ENCODE results near the gene MYO1F.

Gene MYO1F

DNA sequence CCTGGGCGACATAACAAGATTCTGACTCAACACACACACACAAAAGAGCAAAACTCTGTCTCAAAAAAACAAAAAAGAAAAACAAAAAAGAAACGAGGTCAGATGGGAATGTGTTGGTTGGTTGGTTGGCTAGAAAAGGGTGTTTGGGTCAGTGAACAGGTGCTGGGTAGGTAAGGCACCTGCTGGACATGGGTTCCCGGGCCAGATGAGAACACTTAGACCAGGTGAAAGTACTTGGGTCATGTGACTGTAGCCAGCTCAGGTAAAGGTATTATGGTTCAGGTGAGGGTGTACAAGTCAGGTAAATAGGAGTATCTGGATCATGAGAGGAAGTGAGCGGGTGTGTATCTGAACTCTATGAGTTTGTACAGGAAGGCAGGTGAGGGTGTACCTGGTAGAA lies 48.7 kb downstream of the MYO1F start:
- H3K4me3 ChIP-seq (ENCODE audit: low read depth, low read length): no peak overlapping the region
- TF ChIP-seq CTCF (IDR thresholded peaks at IDR 0.05; ENCODE audit: low read depth, low read length, missing control alignments): no peak
- in situ Hi-C loops (cut with HindIII; ENCODE audit: low sequenced_read_pairs): no loop called here
- no peak for DNase-seq (ENCODE audit: low read depth)

DNA sequence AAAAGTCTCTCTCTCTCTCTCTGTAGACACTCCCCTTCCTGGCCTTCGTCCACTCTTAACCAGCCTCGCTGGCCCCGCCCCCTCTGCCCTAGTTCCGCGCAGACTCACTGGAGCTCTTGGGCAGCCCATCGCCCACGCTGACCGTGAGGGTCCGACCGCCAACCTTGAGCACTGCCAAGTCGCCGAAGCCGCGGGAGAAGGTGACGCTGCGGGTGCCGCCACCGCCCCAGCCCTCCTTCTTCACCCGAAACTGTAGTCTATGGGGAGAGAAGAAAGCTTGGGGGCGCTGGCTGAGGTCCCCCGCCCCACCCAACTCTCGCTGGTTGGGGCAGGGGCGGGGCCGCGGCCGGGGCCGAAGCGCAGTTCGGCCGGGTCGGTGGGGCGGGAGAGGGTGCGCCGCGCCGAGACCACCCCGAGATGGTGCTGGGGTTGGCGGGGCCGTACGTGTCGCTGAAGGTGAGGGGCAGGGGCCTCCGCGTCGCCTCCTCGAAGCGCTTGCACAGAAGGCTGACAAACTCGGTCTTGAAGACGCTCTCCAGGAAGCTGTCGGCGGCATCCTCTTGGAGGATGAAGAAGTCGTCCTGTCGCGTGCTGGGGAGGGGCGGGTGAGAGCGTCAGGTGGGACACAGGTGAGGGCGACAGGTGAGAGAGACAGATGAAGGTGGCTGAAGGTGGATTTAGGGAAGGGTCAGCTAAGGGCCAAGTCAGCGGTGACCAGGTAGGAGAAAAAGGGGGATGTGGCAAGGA lies 50.7 kb downstream of the MYO1F start:
- in situ Hi-C loops (cut with HindIII; ENCODE audit: low sequenced_read_pairs): no loop called here
- DNase-seq (ENCODE audit: low read depth): peak; percentile 82
- H3K4me3 ChIP-seq (ENCODE audit: low read depth, low read length): peak overlapping the region; percentile 80

GRCh38 chr19:8525401-8525684 lies 51.9 kb downstream of the MYO1F start:
- in situ Hi-C loops (cut with HindIII; ENCODE audit: low sequenced_read_pairs): no loop called here
- peak; percentile 50 for TF ChIP-seq CTCF (IDR thresholded peaks at IDR 0.05; ENCODE audit: low read depth, low read length, missing control alignments)
- DNase-seq (ENCODE audit: low read depth): no peak
- H3K4me3 ChIP-seq (ENCODE audit: low read depth, low read length): peak overlapping the region; percentile 36

More for the DNA sequence above, 50.7 kb downstream of the MYO1F start:
- no peak for TF ChIP-seq CTCF (IDR thresholded peaks at IDR 0.05; ENCODE audit: low read depth, low read length, missing control alignments)

GRCh38 chr19:8519388-8519787 lies 57.9 kb downstream of the MYO1F start:
- DNase-seq (ENCODE audit: low read depth): no peak
- no peak overlapping the region for H3K4me3 ChIP-seq (ENCODE audit: low read depth, low read length)
- in situ Hi-C loops (cut with HindIII; ENCODE audit: low sequenced_read_pairs): no loop called here
- no peak for TF ChIP-seq CTCF (IDR thresholded peaks at IDR 0.05; ENCODE audit: low read depth, low read length, missing control alignments)

DNA sequence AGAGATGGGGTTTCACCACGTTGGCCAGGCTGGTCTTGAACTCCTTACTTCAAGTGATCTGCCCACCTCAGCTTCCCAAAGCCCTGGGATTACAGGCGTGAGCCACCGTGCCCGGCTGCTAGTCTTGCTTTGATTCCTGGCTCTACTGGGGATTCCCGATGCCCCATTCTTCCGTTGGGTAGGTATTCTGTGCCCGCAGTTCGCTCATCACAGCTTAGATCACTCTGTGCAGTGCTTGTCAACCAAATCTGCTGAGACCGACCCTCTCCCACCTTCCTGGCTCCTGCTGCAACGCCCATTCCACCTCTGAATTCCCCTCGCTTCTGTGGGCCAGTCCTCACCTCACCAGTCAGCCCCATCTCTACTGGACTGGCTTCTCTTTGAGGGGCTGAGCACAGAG lies 58.7 kb downstream of the MYO1F start:
- no peak for DNase-seq (ENCODE audit: low read depth)
- in situ Hi-C loops (cut with HindIII; ENCODE audit: low sequenced_read_pairs): no loop called here
- H3K4me3 ChIP-seq (ENCODE audit: low read depth, low read length): no peak overlapping the region
- no peak for TF ChIP-seq CTCF (IDR thresholded peaks at IDR 0.05; ENCODE audit: low read depth, low read length, missing control alignments)

DNA sequence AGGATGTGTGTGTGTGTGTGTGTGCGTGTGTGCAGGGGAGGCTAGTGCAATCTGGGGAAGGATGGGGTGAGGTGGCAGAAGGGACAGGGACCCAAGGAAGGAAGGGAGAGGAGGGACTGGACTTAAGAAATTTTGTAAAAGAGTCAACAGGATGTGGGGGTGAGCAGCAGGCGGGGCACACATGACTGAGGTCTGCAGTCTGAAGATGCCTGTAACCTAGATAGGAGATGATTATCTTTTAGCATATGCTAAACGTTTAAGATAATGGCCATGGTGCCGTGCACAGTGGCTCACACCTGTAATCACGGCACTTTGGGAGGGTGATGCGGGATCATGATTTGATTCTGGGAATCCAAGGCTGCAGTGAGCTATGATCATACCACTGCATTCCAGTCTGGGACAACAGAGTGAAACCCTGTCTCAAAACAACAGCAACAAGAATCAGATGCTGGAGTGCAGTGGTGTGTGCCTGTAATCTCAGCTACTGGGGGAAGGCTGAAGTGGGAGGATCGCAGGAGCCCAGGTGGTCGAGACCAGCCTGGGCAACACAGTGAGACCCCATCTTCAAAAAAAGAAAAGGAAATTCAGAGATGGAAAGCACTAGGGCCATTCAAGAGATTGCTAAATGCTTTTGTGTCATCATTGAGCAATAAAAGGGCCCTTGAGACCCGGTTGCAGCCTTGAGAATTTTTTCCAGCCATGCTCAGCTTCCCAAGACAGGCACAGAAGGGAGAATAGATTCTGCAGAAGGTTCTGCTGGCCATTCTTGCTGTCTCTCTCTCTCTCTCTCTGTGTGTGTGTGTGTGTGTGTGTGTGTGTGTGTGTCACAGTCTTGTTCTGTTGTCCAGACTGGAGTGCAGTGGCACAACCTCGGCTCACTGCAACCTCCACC lies 59.4 kb downstream of the MYO1F start:
- in situ Hi-C loops (cut with HindIII; ENCODE audit: low sequenced_read_pairs): no loop called here
- no peak overlapping the region for H3K4me3 ChIP-seq (ENCODE audit: low read depth, low read length)
- TF ChIP-seq CTCF (IDR thresholded peaks at IDR 0.05; ENCODE audit: low read depth, low read length, missing control alignments): no peak
- no peak for DNase-seq (ENCODE audit: low read depth)
